ENCODE results near the gene SORCS2.

DNA sequence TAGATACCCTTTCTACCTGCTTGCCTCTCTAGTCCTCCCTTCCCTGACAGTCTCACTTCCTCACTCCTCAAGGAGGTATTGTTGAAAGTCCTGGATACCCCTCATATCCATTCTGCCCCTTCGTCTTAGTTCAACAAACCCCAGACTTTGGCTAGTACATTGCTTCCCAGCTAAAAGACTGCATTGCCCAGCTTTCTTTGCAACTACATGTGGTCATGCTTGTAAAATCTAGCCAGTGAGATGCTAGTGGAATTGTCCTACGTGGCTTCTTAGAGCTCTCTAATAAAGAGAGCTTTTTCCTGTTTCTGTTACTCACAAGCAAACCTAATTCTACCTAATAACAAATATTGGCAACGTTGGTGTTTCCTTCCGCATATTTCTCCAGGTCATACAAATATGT lies 480.3 kb downstream of the SORCS2 start:
- TF ChIP-seq POLR2AphosphoS5 (IDR thresholded peaks at IDR 0.05; ENCODE audit: borderline replicate concordance, low read depth, low read length) (no peak), EZH2 (IDR thresholded peaks at IDR 0.05) (no peak), FOXP2 (optimal IDR thresholded peaks at IDR 0.05; ENCODE audit: control extremely low read depth, extremely low read length, insufficient read depth) (no peak)

All from SK-N-MC (cell line).